Glutamatergic neuron (in vitro differentiated cells): ENCODE measurements around the gene SDS. TPM values are rescaled to one million over a fixed set of nuclear protein-coding genes. Genes with fewer than 3 reads are reported as not detected.

Experiments
- DNase-seq: peaks from one replicate; pipeline ENCODE4 v3.0.0; 2022
- H3K27ac Mint-ChIP-seq: one replicate; pipeline ENCODE4 v1.8.0; 2020; ENCODE audit warnings: mild to moderate bottlenecking, mixed read lengths, inconsistent platforms; ENCODE audit not compliant: unreplicated experiment
- H3K27me3 Mint-ChIP-seq: one replicate; pipeline ENCODE4 v1.8.0; 2020; ENCODE audit warnings: mild to moderate bottlenecking, moderate library complexity, mixed read lengths, inconsistent platforms; ENCODE audit not compliant: unreplicated experiment
- H3K36me3 Mint-ChIP-seq: one replicate; pipeline ENCODE4 v1.8.0; 2020; ENCODE audit warnings: mild to moderate bottlenecking, mixed read lengths, inconsistent platforms; ENCODE audit not compliant: unreplicated experiment
- H3K4me1 Mint-ChIP-seq: one replicate; pipeline ENCODE4 v1.8.0; 2020; ENCODE audit warnings: mild to moderate bottlenecking, low read depth, mixed read lengths, inconsistent platforms; ENCODE audit not compliant: unreplicated experiment
- H3K4me3 Mint-ChIP-seq: one replicate; pipeline ENCODE4 v1.8.0; 2020; ENCODE audit warnings: mild to moderate bottlenecking, mixed read lengths, inconsistent platforms; ENCODE audit not compliant: unreplicated experiment
- H3K9me3 Mint-ChIP-seq: one replicate; pipeline ENCODE4 v1.8.0; 2020; ENCODE audit warnings: mild to moderate bottlenecking, moderate library complexity, mixed read lengths, inconsistent platforms; ENCODE audit not compliant: unreplicated experiment
- CTCF ChIP-seq: fragments of 200-600 bp; sonication (generic); IDR thresholded peaks from one replicate; pipeline ENCODE4 v1.5.0; 2021; ENCODE audit not compliant: partially characterized antibody, unreplicated experiment
- total RNA-seq: library from RNA; stranded (reverse); fragmentation: NEBNext Ultra II Directional; extraction: Animal tissue kit (Norgen Biotek cat#: 25700); gene quantifications from one replicate; pipeline ENCODE4 v1.2.1, GENCODE V29; 2021; ENCODE audit not compliant: unreplicated experiment

The SDS gene
- total RNA-seq, 1 donor from 2014 or later, result not detected

- TF ChIP-seq CTCF, result no peak
- H3K27me3 Mint-ChIP-seq, result peaks cover 3% of the 10 kb centered on the region
- DNase-seq, result no peak
- H3K36me3 Mint-ChIP-seq, result no peaks in the 10 kb centered on the region
- H3K9me3 Mint-ChIP-seq, result peaks cover 3% of the 10 kb centered on the region
- H3K27ac Mint-ChIP-seq, result no peak overlapping the region
- H3K4me3 Mint-ChIP-seq, result no peak overlapping the region
- peaks cover 2% of the 10 kb centered on the region for H3K4me1 Mint-ChIP-seq
These were observed 11.2 kb downstream of the SDS start for GRCh38 chr12:113392520-113392919.

- Mint-ChIP-seq H3K9me3 (peaks cover 3% of the 10 kb centered on the region), H3K36me3 (no peaks in the 10 kb centered on the region), H3K4me1 (no peaks in the 10 kb centered on the region), H3K4me3 (no peak overlapping the region), H3K27ac (no peak overlapping the region), H3K27me3 (peaks cover 3% of the 10 kb centered on the region)
- no peak for TF ChIP-seq CTCF
- DNase-seq, result no peak
These were observed 11.9 kb downstream of the SDS start for GRCh38 chr12:113391650-113392337.

GRCh38 chr12:113391145-113391544 is 12.5 kb downstream of the SDS start:
- no peak for TF ChIP-seq CTCF

GRCh38 chr12:113390064-113391043 is 13.3 kb downstream of the SDS start:
- Mint-ChIP-seq H3K9me3 (peaks cover 3% of the 10 kb centered on the region), H3K27ac (no peak overlapping the region), H3K36me3 (no peaks in the 10 kb centered on the region), H3K27me3 (peaks cover 3% of the 10 kb centered on the region), H3K4me3 (no peak overlapping the region), H3K4me1 (no peaks in the 10 kb centered on the region)
- no peak for DNase-seq
- TF ChIP-seq CTCF, result no peak

More at GRCh38 chr12:113391145-113391544, 12.5 kb downstream of the SDS start:
- Mint-ChIP-seq H3K4me3 (no peak overlapping the region), H3K27ac (no peak overlapping the region), H3K4me1 (no peaks in the 10 kb centered on the region), H3K36me3 (no peaks in the 10 kb centered on the region), H3K9me3 (peaks cover 3% of the 10 kb centered on the region), H3K27me3 (peaks cover 3% of the 10 kb centered on the region)
- no peak for DNase-seq

- TF ChIP-seq CTCF, result no peak
- no peak overlapping the region for H3K27ac Mint-ChIP-seq
- H3K36me3 Mint-ChIP-seq, result no peaks in the 10 kb centered on the region
- H3K9me3 Mint-ChIP-seq, result peaks cover 3% of the 10 kb centered on the region
- DNase-seq, result no peak
- no peaks in the 10 kb centered on the region for H3K27me3 Mint-ChIP-seq
- H3K4me1 Mint-ChIP-seq, result no peaks in the 10 kb centered on the region
- H3K4me3 Mint-ChIP-seq, result no peak overlapping the region
These were observed 15.3 kb downstream of the SDS start for GRCh38 chr12:113388351-113388750.
